ENCODE data around the gene SUGCT.

GRCh38 chr7:40742270-40742669 lies 607.5 kb downstream of the SUGCT start:
- no peak for TF ChIP-seq TAF1 (IDR thresholded peaks at IDR 0.05; ENCODE audit: borderline replicate concordance, insufficient read depth, low read length)
- TF ChIP-seq REST (IDR thresholded peaks at IDR 0.05; ENCODE audit: insufficient read depth in 1 of 2, low read depth in 2 of 2, low read length in 2 of 2): no peak
- no peak for TF ChIP-seq POLR2AphosphoS5 (IDR thresholded peaks at IDR 0.05; ENCODE audit: low read depth, low read length)
